Esophagus muscularis mucosa (tissue), 4 donors: ENCODE results near the gene CALHM3. TPM values are rescaled to one million over a fixed set of nuclear protein-coding genes. Genes with fewer than 3 reads are reported as not detected.

Experiments used
- DNase-seq: peaks from one replicate; pipeline ENCODE4 v3.0.0-alpha.2; 2017; ENCODE audit errors: extremely low spot score
- H3K27ac ChIP-seq, 4 donors: fragments of 200-600 bp; sonication (generic); replicated peaks in 1 of 4; 1 replicate in 3 of 4; 2 replicates in 1 of 4; pipeline ENCODE4 v1.5.1; 2016 to 2019; ENCODE audit warnings: mild to moderate bottlenecking in 1 of 4
- H3K27me3 ChIP-seq, 4 donors: fragments of 200-600 bp; sonication (generic); one replicate each; pipeline versions ENCODE4 v1.5.1 to v1.6.0; 2016 to 2019
- H3K36me3 ChIP-seq, 4 donors: fragments of 200-600 bp; sonication (generic); one replicate each; pipeline ENCODE4 v1.5.1; 2016 to 2019
- H3K4me1 ChIP-seq, 4 donors: fragments of 200-600 bp; sonication (generic); one replicate each; pipeline ENCODE4 v1.5.1; 2016 to 2019
- H3K4me3 ChIP-seq, 4 donors: fragments of 200-600 bp; sonication (generic); 1 replicate in 2 of 4; 2 replicates in 2 of 4; pipeline ENCODE4 v1.5.1; 2016 to 2019; ENCODE audit warnings: mild to moderate bottlenecking in 4 of 4, moderate library complexity in 1 of 4
- H3K9me3 ChIP-seq, 4 donors: fragments of 200-600 bp; sonication (generic); 1 replicate in 3 of 4; 2 replicates in 1 of 4; pipeline ENCODE4 v1.5.1; 2016 to 2019
- EP300 ChIP-seq: sonication (generic); formaldehyde crosslinking; IDR thresholded peaks from one replicate; pipeline ENCODE4 v1.6.1; 2017; ENCODE audit warnings: antibody characterized with exemption
- POLR2A ChIP-seq: fragments of 450-650 bp; IDR thresholded peaks from one replicate; pipeline ENCODE4 v1.6.1; 2017; ENCODE audit warnings: antibody characterized with exemption, moderate library complexity, mild to moderate bottlenecking, low read depth
- POLR2AphosphoS5 ChIP-seq, 2 donors: sonication (generic); formaldehyde crosslinking; IDR thresholded peaks; one replicate each; pipeline ENCODE4 v1.6.1; 2017; ENCODE audit warnings: antibody characterized with exemption in 2 of 2
- WGBS: methylation state at CpG from one replicate; pipeline ENCODE4 v1.1.5; 2018; 5-methylcytosine and 5-hydroxymethylcytosine counted together
- intact Hi-C: fragments of 100-400 bp; cut with DNase I; formaldehyde crosslinking; loops from one replicate; pipeline ENCODE4 v1.15.1; 2023
- total RNA-seq, 4 donors: library from RNA; depleted of rRNA; stranded (reverse); fragments of >200 nt; gene quantifications; one replicate each; pipeline versions ENCODE4 v1.1.0 to v1.2.1, GENCODE V29; 2016
- TF ChIP-seq, protein P1 (sequence below), 3 experiments: fragments of 200-600 bp in 2 of 3; fragments of 450-650 bp in 1 of 3; sonication (generic) in 2 of 3; IDR thresholded peaks; one replicate each; pipeline ENCODE4 v1.5.1; 2017 to 2019; ENCODE audit warnings: antibody characterized with exemption in 3 of 3, mild to moderate bottlenecking in 2 of 3, moderate library complexity in 1 of 3

CALHM3 gene
- total RNA-seq, 4 donors from 2014 or later: not detected

DNA sequence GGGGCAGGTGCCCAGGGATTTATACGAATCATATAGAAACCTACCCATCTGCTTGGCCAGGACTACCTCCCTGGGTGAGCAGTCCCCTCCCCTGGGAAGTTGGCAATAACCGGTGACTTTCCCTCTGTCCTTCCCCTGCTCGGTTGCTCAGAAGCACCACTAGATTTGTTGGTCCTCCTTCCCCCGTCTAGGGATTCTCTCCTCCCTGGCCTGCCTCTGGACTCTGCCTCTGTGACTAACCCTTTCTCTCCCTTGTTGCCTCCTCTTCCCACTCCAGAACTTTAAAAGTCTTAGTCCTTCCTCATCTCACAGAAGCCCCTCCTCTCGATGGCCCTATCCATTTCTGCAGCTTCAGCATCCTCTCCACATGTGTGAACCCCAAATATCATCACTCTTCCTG, 9.8 kb downstream of the CALHM3 start:
- Histone ChIP-seq H3K36me3 (no peaks in the 10 kb centered on the region), H3K4me3 (no peak overlapping the region), H3K27ac (no peak overlapping the region), H3K4me1 (peaks cover 0 to 16% (median 2%) of the 10 kb centered on the region in 4 donors), H3K9me3 (no peaks in the 10 kb centered on the region), H3K27me3 (no peaks in the 10 kb centered on the region)
- intact Hi-C loops: no loop called here
- WGBS: 76% methylated on average over 5 of the region's 5 CpGs
- TF ChIP-seq POLR2AphosphoS5 (IDR thresholded peaks at IDR 0.05) (no peak), EP300 (no peak), POLR2A (no peak)
- TF ChIP-seq, protein P1, sequence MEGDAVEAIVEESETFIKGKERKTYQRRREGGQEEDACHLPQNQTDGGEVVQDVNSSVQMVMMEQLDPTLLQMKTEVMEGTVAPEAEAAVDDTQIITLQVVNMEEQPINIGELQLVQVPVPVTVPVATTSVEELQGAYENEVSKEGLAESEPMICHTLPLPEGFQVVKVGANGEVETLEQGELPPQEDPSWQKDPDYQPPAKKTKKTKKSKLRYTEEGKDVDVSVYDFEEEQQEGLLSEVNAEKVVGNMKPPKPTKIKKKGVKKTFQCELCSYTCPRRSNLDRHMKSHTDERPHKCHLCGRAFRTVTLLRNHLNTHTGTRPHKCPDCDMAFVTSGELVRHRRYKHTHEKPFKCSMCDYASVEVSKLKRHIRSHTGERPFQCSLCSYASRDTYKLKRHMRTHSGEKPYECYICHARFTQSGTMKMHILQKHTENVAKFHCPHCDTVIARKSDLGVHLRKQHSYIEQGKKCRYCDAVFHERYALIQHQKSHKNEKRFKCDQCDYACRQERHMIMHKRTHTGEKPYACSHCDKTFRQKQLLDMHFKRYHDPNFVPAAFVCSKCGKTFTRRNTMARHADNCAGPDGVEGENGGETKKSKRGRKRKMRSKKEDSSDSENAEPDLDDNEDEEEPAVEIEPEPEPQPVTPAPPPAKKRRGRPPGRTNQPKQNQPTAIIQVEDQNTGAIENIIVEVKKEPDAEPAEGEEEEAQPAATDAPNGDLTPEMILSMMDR (IDR thresholded peaks at IDR 0.05): no peak
- no peak for DNase-seq

DNA sequence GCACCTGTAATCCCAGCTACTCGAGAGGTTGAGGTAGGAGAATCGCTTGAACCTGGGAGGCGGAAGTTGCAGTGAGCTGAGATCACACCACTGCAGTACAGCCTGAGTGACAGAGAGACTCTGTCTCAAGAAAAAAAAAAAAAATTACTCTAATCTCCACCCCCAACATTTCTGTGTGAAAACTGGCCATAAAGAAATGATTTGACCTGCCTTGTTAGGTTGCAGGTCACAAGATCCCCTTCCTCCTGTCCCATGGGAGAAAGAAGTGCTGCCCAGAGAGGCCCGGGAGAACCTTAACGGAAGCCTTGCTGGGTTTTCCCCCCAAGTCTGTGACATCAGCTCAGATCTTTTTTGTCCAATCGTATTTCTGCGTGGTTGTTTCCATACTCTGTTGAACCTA, 11.6 kb downstream of the CALHM3 start:
- DNase-seq: no peak
- peaks cover 0 to 16% (median 2%) of the 10 kb centered on the region in 4 donors for H3K4me1 ChIP-seq
- 93% methylated on average over 7 of the region's 7 CpGs for WGBS
- H3K27me3 ChIP-seq: no peaks in the 10 kb centered on the region
- H3K9me3 ChIP-seq: no peaks in the 10 kb centered on the region
- intact Hi-C loops: no loop called here
- no peak overlapping the region for H3K4me3 ChIP-seq
- TF ChIP-seq POLR2AphosphoS5 (IDR thresholded peaks at IDR 0.05): no peak
- TF ChIP-seq POLR2A: no peak
- TF ChIP-seq EP300: no peak
- TF ChIP-seq, protein P1 (IDR thresholded peaks at IDR 0.05): no peak
- no peaks in the 10 kb centered on the region for H3K36me3 ChIP-seq
- no peak overlapping the region for H3K27ac ChIP-seq

DNA sequence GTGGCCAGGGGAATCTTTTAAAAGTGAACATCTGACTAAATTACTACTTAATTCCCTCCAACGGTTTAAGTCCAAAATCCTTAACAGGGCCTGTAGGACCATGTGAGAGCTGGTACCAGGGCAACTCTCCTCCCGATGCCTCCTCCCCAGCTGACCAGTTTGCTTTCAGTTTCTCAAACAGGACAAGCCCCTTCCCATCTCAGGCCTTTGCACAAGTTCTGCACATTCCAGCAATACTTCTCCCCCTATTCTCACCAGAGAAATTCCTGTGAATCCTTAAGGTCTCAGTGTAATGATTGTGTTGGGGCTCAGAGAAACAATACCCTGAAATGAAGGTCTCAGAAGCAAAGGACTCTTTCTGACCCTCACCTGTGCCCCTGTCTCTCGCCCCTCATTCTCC, 12.3 kb downstream of the CALHM3 start:
- no peaks in the 10 kb centered on the region for H3K9me3 ChIP-seq
- no peak for DNase-seq

DNA sequence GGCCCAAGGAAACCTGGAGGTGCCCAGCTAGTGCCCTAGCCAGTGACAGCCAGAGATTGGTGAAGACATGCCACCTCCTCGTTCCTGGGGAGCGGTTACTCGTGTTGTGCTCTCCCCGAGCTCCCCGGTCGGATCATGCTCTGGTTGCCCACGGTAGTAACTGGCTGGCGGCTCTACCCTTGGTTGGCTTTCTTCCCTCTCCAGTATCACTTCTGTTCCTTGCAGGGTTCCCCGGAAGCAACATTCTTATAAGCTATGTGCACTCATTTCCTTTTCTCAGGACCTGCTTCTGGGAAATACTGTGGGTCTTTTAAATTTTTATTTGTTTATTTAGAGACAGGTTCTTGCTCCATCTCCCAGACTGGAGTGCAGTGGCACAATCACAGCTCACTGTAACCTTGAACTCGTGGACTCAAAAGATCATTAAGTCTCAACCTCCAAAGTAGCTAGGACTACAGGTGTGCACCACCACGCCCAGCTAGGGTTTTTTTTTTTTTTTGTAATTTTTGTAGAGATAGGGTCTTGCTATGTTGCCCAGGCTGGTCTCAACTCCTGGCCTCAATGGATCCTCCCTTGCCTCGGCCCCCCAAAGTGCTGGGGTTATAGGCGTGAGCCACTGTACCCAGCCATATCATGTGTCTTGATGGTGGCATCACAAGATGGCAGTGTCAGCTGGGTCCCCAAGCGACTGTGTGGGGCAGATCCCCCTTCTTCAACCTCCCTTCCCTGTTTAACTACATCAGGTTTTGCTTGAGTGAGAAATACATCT, 13.4 kb downstream of the CALHM3 start:
- no peaks in the 10 kb centered on the region for H3K9me3 ChIP-seq
- no peak for DNase-seq
- no peaks in the 10 kb centered on the region for H3K27me3 ChIP-seq
- intact Hi-C loops: no loop called here
- H3K27ac ChIP-seq: no peak overlapping the region
- 78% methylated on average over 14 of the region's 14 CpGs for WGBS
- no peak overlapping the region for H3K4me3 ChIP-seq
- no peaks in the 10 kb centered on the region for H3K36me3 ChIP-seq
- TF ChIP-seq POLR2A: no peak
- TF ChIP-seq EP300: no peak
- TF ChIP-seq POLR2AphosphoS5 (IDR thresholded peaks at IDR 0.05): no peak
- TF ChIP-seq, protein P1 (IDR thresholded peaks at IDR 0.05): no peak
- H3K4me1 ChIP-seq: peaks cover 0 to under 1% (median 0%) of the 10 kb centered on the region in 4 donors

More for the DNA sequence above, 12.3 kb downstream of the CALHM3 start:
- intact Hi-C loops: no loop called here
- TF ChIP-seq, protein P1 (IDR thresholded peaks at IDR 0.05): no peak
- TF ChIP-seq POLR2AphosphoS5 (IDR thresholded peaks at IDR 0.05) (no peak), POLR2A (no peak)
- Histone ChIP-seq H3K27ac (no peak overlapping the region), H3K4me1 (peaks cover 0 to 12% (median 2%) of the 10 kb centered on the region in 4 donors), H3K27me3 (no peaks in the 10 kb centered on the region), H3K4me3 (no peak overlapping the region), H3K36me3 (no peaks in the 10 kb centered on the region)
- 86% methylated on average over 3 of the region's 3 CpGs for whole genome bisulfite sequencing
